Activated CD4-positive, alpha-beta T cell treated with anti-CD3 and anti-CD28 coated beads, Interleukin-2, amount 50 U/mL, for 4 hours (primary cell): ENCODE data around the gene PPP1R36.
A peak's percentile ranks its signal among the peaks of the same experiment; 100 is the strongest.
"Not testable (repeated sequence)": the region's sequence is repeated elsewhere in the genome, so short reads cannot be mapped to it uniquely, and the experiment has no call there.

ENCODE experiments used
- DNase-seq, 2 experiments: peaks; one replicate each; pipeline ENCODE4 v3.0.0-alpha.2; 2020

Gene PPP1R36

DNA sequence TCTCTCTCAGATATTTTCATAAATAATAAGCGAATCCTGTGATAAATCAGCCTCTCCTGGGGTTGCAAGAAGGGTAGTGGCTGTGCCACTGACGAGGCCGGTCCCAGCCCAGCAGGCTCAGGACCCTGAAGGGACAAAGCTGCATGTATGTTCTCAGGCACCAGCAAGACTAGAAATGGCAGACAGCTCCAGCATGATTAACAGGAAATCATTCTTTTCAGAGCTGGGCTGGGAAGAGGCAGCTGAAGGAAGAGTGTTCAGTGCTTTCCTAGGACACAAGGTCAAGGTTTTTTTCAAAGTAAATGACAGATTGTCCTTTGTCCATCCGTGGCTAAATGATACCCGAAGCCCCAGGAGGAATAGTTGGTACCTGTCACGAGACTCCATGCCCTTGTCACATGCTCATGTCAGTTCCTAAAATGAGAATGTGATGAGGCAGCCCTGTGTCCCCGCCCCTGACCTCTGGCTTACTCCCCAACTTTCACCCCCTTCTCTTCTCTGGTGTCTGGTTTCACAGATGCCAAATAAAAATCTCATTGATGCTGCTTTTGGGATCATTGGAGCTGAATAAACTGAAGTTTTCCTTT, 65.1 kb downstream of the PPP1R36 start:
- DNase-seq: no peak

DNA sequence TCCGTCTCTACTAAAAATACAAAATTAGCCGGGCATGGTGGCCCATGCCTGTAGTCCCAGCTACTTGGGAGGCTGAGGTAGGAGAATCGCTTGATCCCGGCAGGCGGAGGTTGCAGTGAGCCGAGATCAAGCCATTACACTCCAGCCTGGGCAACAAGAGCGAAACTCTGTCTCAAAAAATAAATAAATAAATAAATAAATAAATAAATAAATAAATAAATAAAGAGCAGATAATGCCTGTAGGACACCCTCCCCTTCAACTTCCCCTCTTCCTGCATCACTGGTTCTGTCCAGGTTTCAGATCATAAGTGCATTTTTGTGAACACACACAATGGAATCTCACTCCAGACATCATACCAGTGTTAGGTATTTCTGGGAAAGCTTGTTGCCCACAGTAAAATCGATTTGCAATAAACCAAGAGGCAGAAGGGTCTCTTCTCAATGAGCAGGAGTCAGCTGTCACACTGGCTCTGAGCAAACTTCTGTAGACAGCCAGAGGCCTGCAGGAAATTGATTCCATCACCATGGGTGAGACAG, 68.2 kb downstream of the PPP1R36 start:
- DNase-seq: not testable (repeated sequence)

GRCh38 chr14:64620910-64621309, 71.1 kb downstream of the PPP1R36 start:
- DNase-seq: no peak

DNA sequence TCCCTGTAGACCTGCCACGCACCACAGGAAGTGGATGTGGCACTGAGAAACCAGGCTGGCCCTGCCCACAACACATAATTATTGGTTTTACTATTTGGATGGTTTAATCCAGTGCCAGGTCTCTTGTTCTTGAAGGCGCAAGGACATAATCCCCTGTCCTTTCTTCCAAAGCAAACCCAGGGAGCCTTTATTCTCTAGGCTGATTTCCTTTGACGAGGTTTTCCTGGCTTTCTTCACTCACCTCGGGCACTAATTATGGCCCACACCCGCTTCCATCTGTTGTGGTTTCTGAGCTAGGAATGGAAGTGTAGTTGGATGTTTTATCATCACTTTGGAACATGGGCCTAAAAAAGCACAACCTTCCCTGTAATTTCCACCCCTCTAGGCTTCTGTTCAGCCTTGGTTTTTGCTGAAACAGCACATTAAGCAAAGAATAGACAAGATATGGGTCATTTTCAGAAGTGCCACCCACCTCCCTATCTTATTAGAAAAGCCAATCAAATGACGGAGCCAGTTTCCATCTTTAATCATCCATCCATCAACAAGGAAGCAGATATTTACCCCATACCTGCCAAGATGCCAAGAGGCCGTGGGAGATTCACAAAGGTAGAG, 73.9 kb downstream of the PPP1R36 start:
- DNase-seq: no peak

GRCh38 chr14:64625386-64626232, 75.8 kb downstream of the PPP1R36 start:
- no peak for DNase-seq

- DNase-seq: no peak
Measured at GRCh38 chr14:64628940-64629408, 79.2 kb downstream of the PPP1R36 start.

- no peak for DNase-seq
Measured at GRCh38 chr14:64630778-64631177, 81.0 kb downstream of the PPP1R36 start.

DNA sequence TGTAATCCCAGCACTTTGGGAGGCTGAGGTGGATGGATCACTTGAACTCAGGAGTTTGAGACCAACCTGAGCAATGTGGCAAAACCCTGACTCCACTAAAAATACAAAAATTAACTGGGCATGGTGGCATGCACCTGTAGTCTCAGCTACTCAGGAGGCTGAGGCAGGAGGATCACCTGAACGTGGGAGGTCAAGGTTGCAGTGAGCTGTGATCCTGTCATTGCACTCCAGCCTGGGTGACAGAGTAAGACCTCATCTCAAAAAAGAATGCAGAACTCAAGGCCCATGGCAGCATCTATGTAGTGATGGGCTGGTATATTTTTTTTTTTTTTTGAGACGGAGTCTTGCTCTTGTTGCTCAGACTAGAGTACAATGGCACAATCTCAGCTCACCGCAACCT, 81.5 kb downstream of the PPP1R36 start:
- DNase-seq: not testable (repeated sequence)

DNA sequence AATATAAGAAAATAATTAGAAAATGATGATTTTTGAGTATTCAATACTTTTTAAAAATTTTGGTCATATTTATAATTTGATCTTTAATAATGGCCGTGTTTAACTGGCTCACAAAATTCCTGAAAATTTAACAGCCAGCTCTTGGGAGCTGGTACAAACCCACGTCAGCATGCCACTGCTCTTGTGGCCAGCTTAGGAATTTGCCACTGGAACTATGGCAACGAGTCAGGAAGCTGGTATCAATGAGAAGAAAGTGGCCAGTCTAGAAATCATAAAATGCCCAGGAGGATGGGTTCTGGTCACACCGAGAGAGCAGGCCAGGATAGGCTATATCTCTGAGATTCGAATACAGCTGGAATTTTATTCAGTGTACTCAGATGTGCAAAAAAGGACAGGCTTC, 82.3 kb downstream of the PPP1R36 start:
- DNase-seq: no peak

DNA sequence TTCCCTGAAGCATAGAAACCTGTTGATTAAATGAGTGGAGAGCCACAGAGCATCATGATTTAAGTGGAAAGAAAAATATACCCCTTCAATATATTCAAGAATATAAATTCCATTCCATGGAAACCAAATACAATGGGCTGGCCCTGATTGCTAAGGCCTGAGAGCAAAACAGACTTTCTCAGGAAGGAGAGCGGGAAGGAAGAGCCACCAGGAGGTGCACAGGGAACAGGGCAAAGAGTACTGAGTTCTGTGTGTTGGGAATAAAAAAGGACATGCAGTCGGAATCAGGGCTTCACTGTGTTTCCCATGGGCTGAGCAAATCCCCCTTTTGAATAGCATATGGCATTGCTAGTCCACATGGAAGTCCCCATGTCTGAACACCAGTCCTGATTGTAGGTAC, 84.8 kb downstream of the PPP1R36 start:
- no peak for DNase-seq

GRCh38 chr14:64636208-64636979, 86.6 kb downstream of the PPP1R36 start:
- DNase-seq: peak; percentile 56 to 63

DNA sequence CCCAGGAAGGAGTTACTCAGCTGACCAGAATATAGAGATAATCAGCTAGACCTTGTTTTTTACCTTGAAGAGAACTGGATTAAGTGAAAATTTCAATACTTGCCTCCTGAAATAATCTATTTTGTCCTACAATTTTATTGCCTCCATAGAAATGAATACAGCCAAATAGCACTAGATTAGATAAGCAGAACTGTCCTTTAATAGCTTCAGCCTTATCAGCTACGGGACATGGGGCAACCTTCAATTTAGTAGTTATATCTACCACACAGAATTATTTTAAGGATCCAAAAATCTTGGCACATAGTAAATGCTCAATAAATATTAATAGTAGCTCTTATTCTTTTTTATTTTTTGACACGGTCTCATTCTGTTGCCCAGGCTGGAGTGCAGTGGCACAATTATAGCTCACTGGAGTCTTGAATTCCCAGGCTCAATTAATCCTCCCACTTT, 87.2 kb downstream of the PPP1R36 start:
- DNase-seq: no peak

DNA sequence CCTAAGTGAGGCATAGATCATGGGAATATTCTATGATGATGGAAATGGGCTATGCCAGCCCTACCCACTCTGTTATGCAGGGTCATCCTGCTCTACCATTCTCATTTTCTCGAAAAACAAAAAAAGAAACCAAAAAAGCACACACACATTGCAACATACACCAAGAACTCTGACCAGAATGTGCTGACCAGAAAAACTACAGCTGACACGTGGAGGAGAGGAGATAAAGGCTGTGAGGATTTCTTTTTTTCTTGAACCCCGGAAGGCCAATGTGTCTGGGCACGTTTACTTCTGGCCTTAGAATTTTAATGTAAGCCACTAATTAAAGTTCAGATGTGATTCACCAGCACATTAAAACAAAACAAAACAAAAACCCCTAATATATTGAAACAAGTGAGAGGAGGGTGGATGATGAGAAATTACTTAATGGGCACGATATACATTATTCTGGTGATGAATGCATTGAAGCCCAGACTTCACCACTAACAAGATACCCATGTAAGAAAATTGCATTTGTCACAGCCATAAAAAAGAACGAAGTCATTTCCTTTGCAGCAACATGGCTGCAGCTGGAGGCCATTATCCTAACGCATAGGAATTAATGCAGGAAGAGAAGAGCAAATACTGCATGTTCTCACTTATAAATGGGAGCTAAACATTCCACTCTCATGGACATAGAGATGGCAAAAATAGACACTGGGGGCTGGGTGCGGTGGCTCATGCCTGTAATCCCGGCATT, 88.1 kb downstream of the PPP1R36 start:
- no peak for DNase-seq

GRCh38 chr14:64638625-64639024, 88.9 kb downstream of the PPP1R36 start:
- DNase-seq: no peak
